Prostate gland (tissue), 2 donors: Measurements from ENCODE around the gene SRP54. TPM values are rescaled to one million over a fixed set of nuclear protein-coding genes. Genes with fewer than 3 reads are reported as not detected.

Experiments used
- DNase-seq: peaks from one replicate; pipeline ENCODE4 v3.0.0-alpha.2; 2019; ENCODE audit warnings: low spot score
- H3K27ac ChIP-seq, 2 donors: fragments of 200-600 bp; sonication (generic); 2 replicates each; pipeline ENCODE4 v1.5.1; 2017 to 2019
- H3K27me3 ChIP-seq: fragments of 200-600 bp; sonication (generic); replicated peaks from 2 replicates; pipeline ENCODE4 v1.5.1; 2019; ENCODE audit not compliant: insufficient read depth
- H3K36me3 ChIP-seq, 2 donors: fragments of 200-600 bp; sonication (generic); 1 replicate in 1 of 2; 2 replicates in 1 of 2; pipeline versions ENCODE4 v1.5.1 to v1.8.1; 2017 to 2019
- H3K4me1 ChIP-seq: fragments of 200-600 bp; sonication (generic); replicated peaks from 2 replicates; pipeline ENCODE4 v1.5.1; 2019
- H3K4me3 ChIP-seq, 2 donors: fragments of 200-600 bp; sonication (generic); 2 replicates each; pipeline ENCODE4 v1.5.1; 2017 to 2019
- H3K9me3 ChIP-seq: fragments of 200-600 bp; sonication (generic); 2 replicates; pipeline ENCODE4 v1.5.1; 2017
- CTCF ChIP-seq, 4 experiments: fragments of 200-600 bp in 2 of 4; fragments of 450-650 bp in 2 of 4; sonication (generic) in 2 of 4; IDR thresholded peaks; 1 replicate in 3 of 4; 2 replicates in 1 of 4; pipeline ENCODE4 v1.5.1; 2016 to 2019; ENCODE audit warnings: antibody characterized with exemption in 4 of 4, mild to moderate bottlenecking in 2 of 4, moderate library complexity in 2 of 4
- POLR2A ChIP-seq: fragments of 450-650 bp; IDR thresholded peaks from one replicate; pipeline ENCODE4 v1.6.1; 2016; ENCODE audit warnings: antibody characterized with exemption, mild to moderate bottlenecking
- POLR2AphosphoS5 ChIP-seq: sonication (generic); formaldehyde crosslinking; IDR thresholded peaks from one replicate; pipeline ENCODE4 v1.6.1; 2017; ENCODE audit warnings: antibody characterized with exemption
- WGBS: methylation state at CpG from one replicate; pipeline ENCODE4 v1.1.5; 2018; 5-methylcytosine and 5-hydroxymethylcytosine counted together
- intact Hi-C: fragments of 100-400 bp; cut with DNase I; formaldehyde crosslinking; loops from one replicate; pipeline ENCODE4 v1.14.2; 2022
- total RNA-seq, 2 donors: library from RNA; depleted of rRNA; stranded (reverse); fragments of >200 nt; gene quantifications; one replicate each; pipeline ENCODE4 v1.1.0, GENCODE V29; 2016

SRP54 gene
- total RNA-seq, 2 donors from 2014 or later = 54.9 to 70.0 TPM

GRCh38 chr14:34971381-34971780, 11.4 kb upstream of the SRP54 start:
- H3K9me3 ChIP-seq = no peaks in the 10 kb centered on the region
- no peak overlapping the region for H3K27ac ChIP-seq
- no peaks in the 10 kb centered on the region for H3K27me3 ChIP-seq
- TF ChIP-seq POLR2A = no peak
- no peak for TF ChIP-seq CTCF (IDR thresholded peaks at IDR 0.05)
- no peak for TF ChIP-seq POLR2AphosphoS5
- no peak overlapping the region for H3K4me3 ChIP-seq
- DNase-seq = no peak
- intact Hi-C loops = no loop called here
- no peaks in the 10 kb centered on the region for H3K4me1 ChIP-seq
- no peaks in the 10 kb centered on the region for H3K36me3 ChIP-seq

GRCh38 chr14:34971801-34972200, 11.0 kb upstream of the SRP54 start:
- H3K27ac ChIP-seq = no peak overlapping the region
- TF ChIP-seq CTCF (IDR thresholded peaks at IDR 0.05) (no peak), POLR2AphosphoS5 (no peak), POLR2A (no peak)
- 89% methylated on average over 5 of the region's 5 CpGs for WGBS
- H3K27me3 ChIP-seq = no peaks in the 10 kb centered on the region
- H3K36me3 ChIP-seq = no peaks in the 10 kb centered on the region
- intact Hi-C loops = no loop called here
- H3K4me3 ChIP-seq = no peak overlapping the region
- no peaks in the 10 kb centered on the region for H3K4me1 ChIP-seq
- no peak for DNase-seq
- no peaks in the 10 kb centered on the region for H3K9me3 ChIP-seq

- Histone ChIP-seq H3K27me3 (no peaks in the 10 kb centered on the region), H3K9me3 (no peaks in the 10 kb centered on the region), H3K36me3 (no peaks in the 10 kb centered on the region), H3K4me3 (no peak overlapping the region), H3K4me1 (no peaks in the 10 kb centered on the region), H3K27ac (no peak overlapping the region)
- WGBS = 96% methylated on average over 5 of the region's 5 CpGs
- no peak for DNase-seq
- intact Hi-C loops = no loop called here
- no peak for TF ChIP-seq CTCF (IDR thresholded peaks at IDR 0.05)
- no peak for TF ChIP-seq POLR2AphosphoS5
- no peak for TF ChIP-seq POLR2A
Measured at GRCh38 chr14:34978444-34978843, 4.3 kb upstream of the SRP54 start.

- H3K4me3 ChIP-seq = peak overlapping the region; percentile 79 to 93
- H3K36me3 ChIP-seq = no peaks in the 10 kb centered on the region
- H3K4me1 ChIP-seq = no peaks in the 10 kb centered on the region
- no peaks in the 10 kb centered on the region for H3K27me3 ChIP-seq
- TF ChIP-seq CTCF (IDR thresholded peaks at IDR 0.05) (no peak), POLR2A (no peak), POLR2AphosphoS5 (no peak)
- intact Hi-C loops = loop anchor here (5.0 kb wide), 2 partner anchors 67 to 427 kb away; partner anchors contain the start of gene FAM177A1
- DNase-seq = no peak
- H3K27ac ChIP-seq = peak overlapping the region in 1 of 2 donors; percentile 93
- H3K9me3 ChIP-seq = no peaks in the 10 kb centered on the region
- WGBS = 96% methylated on average over 11 of the region's 11 CpGs
Measured at GRCh38 chr14:34980337-34980900, 2.4 kb upstream of the SRP54 start.

GRCh38 chr14:34981743-34982420, 910 bp upstream of the SRP54 start:
- intact Hi-C loops = loop anchor here (2.0 to 5.0 kb wide), 5 partner anchors 65 to 425 kb away; partner anchors contain the start of genes BAZ1A, CFL2, FAM177A1 and PRORP

More at GRCh38 chr14:34981743-34982420, 910 bp upstream of the SRP54 start:
- peak; percentile 23 for DNase-seq
- Histone ChIP-seq H3K27ac (peak overlapping the region; percentile 93 to 99), H3K4me1 (no peaks in the 10 kb centered on the region), H3K4me3 (peak overlapping the region; percentile 79 to 93), H3K27me3 (no peaks in the 10 kb centered on the region), H3K36me3 (no peaks in the 10 kb centered on the region), H3K9me3 (no peaks in the 10 kb centered on the region)
- TF ChIP-seq CTCF (IDR thresholded peaks at IDR 0.05) (peak in 2 of 4 experiments; percentile 13 to 30), POLR2AphosphoS5 (no peak), POLR2A (no peak)
- under 1% methylated on average over 17 of the region's 17 CpGs for WGBS
